MCF 10A (cell line): Measurements from ENCODE around the gene MSI2. TPM values are rescaled to one million over a fixed set of nuclear protein-coding genes. Genes with fewer than 3 reads are reported as not detected.
A peak's percentile ranks its signal among the peaks of the same experiment; 100 is the strongest.

Source experiments
- BruUV-seq: library from RNA; stranded (reverse); fragments of 400-500 nt; replicated peaks from 2 replicates; lab custom pipeline; 2021; lab: Mats Ljungman, UMichigan
- CTCF ChIA-PET: fragments of 300-600 bp; sonication (Branson Sonifier 250); formaldehyde crosslinking; extraction: SDS; loops from one replicate; lab custom pipeline; 2021; ENCODE audit warnings: antibody characterized with exemption, inconsistent platforms; lab: Yijun Ruan, JAX
- POLR2A ChIA-PET: fragments of 300-600, 350-650 bp; sonication (Branson Sonifier 250); formaldehyde crosslinking; extraction: SDS; loops from one replicate; lab custom pipeline; 2020; ENCODE audit warnings: antibody characterized with exemption, inconsistent platforms; lab: Yijun Ruan, JAX
- DNase-seq: peaks from one replicate; pipeline ENCODE4 v3.0.0-alpha.2; 2018; ENCODE audit not compliant: unreplicated experiment
- H3K27ac Mint-ChIP-seq: one replicate; pipeline ENCODE4 v1.8.0; 2022; ENCODE audit warnings: mild to moderate bottlenecking, low read depth, mixed read lengths; ENCODE audit not compliant: unreplicated experiment
- H3K27me3 Mint-ChIP-seq: one replicate; pipeline ENCODE4 v1.8.0; 2022; ENCODE audit warnings: mixed read lengths; ENCODE audit not compliant: insufficient read depth, unreplicated experiment
- H3K36me3 Mint-ChIP-seq: one replicate; pipeline ENCODE4 v1.8.0; 2022; ENCODE audit warnings: mild to moderate bottlenecking, moderate library complexity, mixed read lengths; ENCODE audit not compliant: insufficient read depth, unreplicated experiment
- H3K4me1 Mint-ChIP-seq: one replicate; pipeline ENCODE4 v1.8.0; 2022; ENCODE audit warnings: mixed read lengths; ENCODE audit not compliant: insufficient read depth, unreplicated experiment
- H3K4me3 Mint-ChIP-seq: one replicate; pipeline ENCODE4 v1.8.0; 2022; ENCODE audit warnings: mild to moderate bottlenecking, moderate library complexity, mixed read lengths; ENCODE audit not compliant: unreplicated experiment
- H3K9me3 Mint-ChIP-seq: one replicate; pipeline ENCODE4 v1.8.0; 2022; ENCODE audit warnings: mixed read lengths; ENCODE audit not compliant: unreplicated experiment
- CTCF ChIP-seq: fragments of 200-600 bp; IDR thresholded peaks from one replicate; pipeline ENCODE4 v1.8.0; 2022; ENCODE audit warnings: antibody characterized with exemption, mild to moderate bottlenecking; ENCODE audit not compliant: unreplicated experiment
- intact Hi-C: fragments of 100-400 bp; cut with micrococcal nuclease; formaldehyde crosslinking; loops from 2 replicates; pipeline ENCODE4 v1.14.1; 2022
- total RNA-seq: library from RNA; stranded (reverse); gene quantifications from 2 replicates; pipeline ENCODE4 v1.2.3, GENCODE V29; 2022

Gene MSI2
- total RNA-seq, 1 experiment from 2014 or later: 60.6 TPM

- peak overlapping the region; percentile 96 for H3K4me3 Mint-ChIP-seq
- no peaks in the 10 kb centered on the region for H3K27me3 Mint-ChIP-seq
- no peak for DNase-seq
- H3K4me1 Mint-ChIP-seq: peaks cover 18% of the 10 kb centered on the region
- H3K9me3 Mint-ChIP-seq: peaks cover 8% of the 10 kb centered on the region
- POLR2A ChIA-PET: no interaction called here
- BruUV-seq: TSS peak; percentile 72
- H3K27ac Mint-ChIP-seq: peak overlapping the region; percentile 89
- peaks cover 12% of the 10 kb centered on the region for H3K36me3 Mint-ChIP-seq
- intact Hi-C loops: loop anchor here (5.0 kb wide), 3 partner anchors 187 to 417 kb away; no protein-coding TSS in a partner anchor
- CTCF ChIA-PET: interaction anchor here (4.3 kb wide), 1 partner anchor 12 kb away, joined by 35 read pairs; no protein-coding TSS in a partner anchor
- no peak for TF ChIP-seq CTCF
Observed at GRCh38 chr17:57255182-57255775, 1.0 kb upstream of the MSI2 start.

GRCh38 chr17:57256708-57257112, 387 bp downstream of the MSI2 start:
- Mint-ChIP-seq H3K27ac (peak overlapping the region; percentile 83), H3K27me3 (no peaks in the 10 kb centered on the region), H3K4me3 (peak overlapping the region; percentile 96), H3K4me1 (peaks cover 18% of the 10 kb centered on the region), H3K36me3 (peaks cover 26% of the 10 kb centered on the region), H3K9me3 (no peaks in the 10 kb centered on the region)
- intact Hi-C loops: loop anchor here (5.0 kb wide), 3 partner anchors 186 to 416 kb away; no protein-coding TSS in a partner anchor
- TF ChIP-seq CTCF: no peak
- POLR2A ChIA-PET: interaction anchor here (1.2 to 3.3 kb wide), 7 partner anchors 22 to 750 kb away, joined by 5 to 15 read pairs (median 8); partner anchors contain the start of gene SRSF1
- CTCF ChIA-PET: interaction anchor here (0.7 to 1.3 kb wide), 5 partner anchors 13 to 856 kb away, joined by 3 to 10 read pairs (median 4); no protein-coding TSS in a partner anchor
- no TSS peak for BruUV-seq
- DNase-seq: peak; percentile 24

GRCh38 chr17:57257195-57257894, 1.0 kb downstream of the MSI2 start:
- H3K36me3 Mint-ChIP-seq: peaks cover 33% of the 10 kb centered on the region
- POLR2A ChIA-PET: interaction anchor here (0.6 to 3.3 kb wide), 15 partner anchors 22 to 1868 kb away, joined by 3 to 15 read pairs (median 3); partner anchors contain the start of gene SRSF1
- BruUV-seq: TSS peak; percentile 29

More at GRCh38 chr17:57257195-57257894, 1.0 kb downstream of the MSI2 start:
- intact Hi-C loops: loop anchor here (5.0 kb wide), 3 partner anchors 185 to 415 kb away; no protein-coding TSS in a partner anchor
- no peaks in the 10 kb centered on the region for H3K9me3 Mint-ChIP-seq
- peaks cover 19% of the 10 kb centered on the region for H3K4me1 Mint-ChIP-seq
- CTCF ChIA-PET: interaction anchor here (0.6 to 1.9 kb wide), 15 partner anchors 13 to 855 kb away, joined by 3 to 10 read pairs (median 3); no protein-coding TSS in a partner anchor
- TF ChIP-seq CTCF: no peak
- peak overlapping the region; percentile 83 for H3K27ac Mint-ChIP-seq
- H3K4me3 Mint-ChIP-seq: peak overlapping the region; percentile 96
- DNase-seq: peak; percentile 18
- no peaks in the 10 kb centered on the region for H3K27me3 Mint-ChIP-seq
